MM.1S (cell line): ENCODE results near the gene MLXIPL.

Source experiments
- DNase-seq: peaks from one replicate; pipeline ENCODE4 v3.0.0-alpha.2; 2015
- H2AFZ ChIP-seq: fragments of 300-600 bp; sonication (generic); 2 replicates; pipeline ENCODE4 v1.6.0; 2016; ENCODE audit warnings: antibody characterized with exemption, low read length
- H3F3A ChIP-seq: fragments of 300-600 bp; sonication (generic); 2 replicates; pipeline ENCODE4 v1.6.1; 2016; ENCODE audit warnings: mild to moderate bottlenecking, antibody characterized with exemption, low read length, moderate library complexity, mixed read lengths; ENCODE audit not compliant: insufficient read depth
- H3K27ac ChIP-seq: fragments of 300-600 bp; sonication (generic); 2 replicates; pipeline ENCODE4 v1.5.1; 2016; ENCODE audit warnings: mild to moderate bottlenecking, low read length
- H3K27me3 ChIP-seq: fragments of 300-600 bp; sonication (generic); replicated peaks from 2 replicates; pipeline ENCODE4 v1.6.0; 2016; ENCODE audit warnings: low read length; ENCODE audit not compliant: insufficient read depth
- H3K36me3 ChIP-seq: fragments of 300-600 bp; sonication (generic); replicated peaks from 2 replicates; pipeline ENCODE4 v1.6.1; 2016; ENCODE audit warnings: mild to moderate bottlenecking, low read length, mixed read lengths; ENCODE audit not compliant: insufficient read depth
- H3K4me1 ChIP-seq: fragments of 300-600 bp; sonication (generic); 2 replicates; pipeline ENCODE4 v1.6.1; 2016; ENCODE audit warnings: low read length, mixed read lengths
- H3K4me2 ChIP-seq: fragments of 300-600 bp; sonication (generic); 2 replicates; pipeline ENCODE4 v1.6.0; 2016; ENCODE audit warnings: low read depth, low read length
- H3K4me3 ChIP-seq: fragments of 300-600 bp; sonication (generic); 2 replicates; pipeline ENCODE4 v1.5.1; 2016; ENCODE audit warnings: low read length, mixed read lengths
- H3K79me2 ChIP-seq: fragments of 300-600 bp; sonication (generic); 2 replicates; pipeline ENCODE4 v1.6.1; 2016; ENCODE audit warnings: mixed run types, low read length, mixed read lengths
- H3K9ac ChIP-seq: fragments of 300-600 bp; sonication (generic); 2 replicates; pipeline ENCODE4 v1.6.1; 2016; ENCODE audit warnings: low read length, mixed read lengths
- H3K9me2 ChIP-seq: fragments of 300-600 bp; sonication (generic); replicated peaks from 2 replicates; pipeline ENCODE4 v1.6.1; 2016; ENCODE audit warnings: mild to moderate bottlenecking, low read length, mixed read lengths; ENCODE audit not compliant: insufficient read depth
- H3K9me3 ChIP-seq: fragments of 300-600 bp; sonication (generic); replicated peaks from 2 replicates; pipeline ENCODE4 v1.6.1; 2016; ENCODE audit warnings: mild to moderate bottlenecking, low read length, mixed read lengths; ENCODE audit not compliant: insufficient read depth
- H4K20me1 ChIP-seq: fragments of 300-600 bp; sonication (generic); 2 replicates; pipeline ENCODE4 v1.6.1; 2016; ENCODE audit warnings: mild to moderate bottlenecking, low read length, moderate library complexity, mixed read lengths; ENCODE audit not compliant: insufficient read depth
- CTCF ChIP-seq: fragments of 300-600 bp; sonication (generic); IDR thresholded peaks from 2 replicates; pipeline ENCODE4 v1.5.1; 2016; ENCODE audit warnings: antibody characterized with exemption, low read length, mixed read lengths
- EZH2 ChIP-seq: fragments of 300-600 bp; sonication (generic); optimal IDR thresholded peaks from 2 replicates; pipeline ENCODE3; 2017; ENCODE audit warnings: low read depth, mild to moderate bottlenecking, antibody characterized with exemption, low read length, mixed read lengths
- EZH2phosphoT487 ChIP-seq: fragments of 300-600 bp; sonication (generic); IDR thresholded peaks from 2 replicates; pipeline ENCODE4 v1.6.1; 2018; ENCODE audit warnings: antibody characterized with exemption, low read length

MLXIPL gene

GRCh38 chr7:73646785-73647724 is 22.7 kb upstream of the MLXIPL start:
- TF ChIP-seq EZH2 = no peak
- no peak for TF ChIP-seq CTCF
- TF ChIP-seq EZH2phosphoT487 = no peak
- Histone ChIP-seq H4K20me1 (no peaks in the 10 kb centered on the region), H3K4me2 (no peak overlapping the region), H3K79me2 (no peaks in the 10 kb centered on the region), H3K27ac (no peak overlapping the region), H3K36me3 (no peaks in the 10 kb centered on the region), H3K9me3 (no peaks in the 10 kb centered on the region), H3F3A (no peaks in the 10 kb centered on the region), H3K4me3 (no peak overlapping the region), H2AFZ (no peak overlapping the region), H3K27me3 (peaks cover 69% of the 10 kb centered on the region), H3K4me1 (no peaks in the 10 kb centered on the region), H3K9me2 (no peaks in the 10 kb centered on the region), H3K9ac (no peak overlapping the region)
- DNase-seq = no peak

GRCh38 chr7:73645643-73646174 is 21.4 kb upstream of the MLXIPL start:
- no peak overlapping the region for H3K27ac ChIP-seq
- H3K4me3 ChIP-seq = no peak overlapping the region
- H4K20me1 ChIP-seq = no peaks in the 10 kb centered on the region
- no peaks in the 10 kb centered on the region for H3F3A ChIP-seq
- no peak overlapping the region for H3K4me2 ChIP-seq
- no peak for TF ChIP-seq EZH2phosphoT487
- no peak for TF ChIP-seq CTCF
- no peak for TF ChIP-seq EZH2
- H3K9ac ChIP-seq = no peak overlapping the region
- DNase-seq = no peak
- H2AFZ ChIP-seq = no peak overlapping the region
- H3K9me2 ChIP-seq = no peaks in the 10 kb centered on the region
- H3K36me3 ChIP-seq = no peaks in the 10 kb centered on the region
- no peaks in the 10 kb centered on the region for H3K79me2 ChIP-seq
- peaks cover 62% of the 10 kb centered on the region for H3K27me3 ChIP-seq
- no peaks in the 10 kb centered on the region for H3K9me3 ChIP-seq
- no peaks in the 10 kb centered on the region for H3K4me1 ChIP-seq

- DNase-seq = no peak
- no peak overlapping the region for H2AFZ ChIP-seq
- no peaks in the 10 kb centered on the region for H4K20me1 ChIP-seq
- H3K9me2 ChIP-seq = no peaks in the 10 kb centered on the region
- H3K79me2 ChIP-seq = no peaks in the 10 kb centered on the region
- H3K4me2 ChIP-seq = no peak overlapping the region
- no peak overlapping the region for H3K4me3 ChIP-seq
- no peak overlapping the region for H3K27ac ChIP-seq
- no peaks in the 10 kb centered on the region for H3K36me3 ChIP-seq
- no peaks in the 10 kb centered on the region for H3F3A ChIP-seq
- TF ChIP-seq EZH2 = no peak
- no peak for TF ChIP-seq CTCF
- TF ChIP-seq EZH2phosphoT487 = no peak
- no peaks in the 10 kb centered on the region for H3K9me3 ChIP-seq
- H3K27me3 ChIP-seq = peaks cover 62% of the 10 kb centered on the region
- H3K4me1 ChIP-seq = no peaks in the 10 kb centered on the region
- no peak overlapping the region for H3K9ac ChIP-seq
These were observed 20.5 kb upstream of the MLXIPL start for GRCh38 chr7:73644688-73645286.
